Naive thymus-derived CD8-positive, alpha-beta T cell (primary cell): ENCODE measurements around the gene NDUFAF4. TPM values are rescaled to one million over a fixed set of nuclear protein-coding genes. Genes with fewer than 3 reads are reported as not detected.
"Not testable (repeated sequence)": the region's sequence is repeated elsewhere in the genome, so short reads cannot be mapped to it uniquely, and the experiment has no call there.

ENCODE experiments used
- ATAC-seq, 2 donors: fragments of 150-1000 bp; cut with Tn5 transposase in 1 of 2; sonication (Bioruptor Pico), chemical (Tn5 transposase) in 1 of 2; 1 replicate in 1 of 2; 2 replicates in 1 of 2; pipeline ENCODE4 v1.10.0; 2021; ENCODE audit warnings: mild to moderate bottlenecking in 2 of 2, moderate library complexity in 2 of 2
- POLR2A ChIA-PET: fragments of 350-600 bp; sonication (Branson Sonifier 250); formaldehyde crosslinking; loops from one replicate; lab custom pipeline; 2021; ENCODE audit warnings: antibody characterized with exemption; lab: Charles Lee
- DNase-seq, 10 donors: peaks; one replicate each; pipeline versions ENCODE4 v3.0.0 to v3.0.0-alpha.2; 2020 to 2022
- H3K27ac Mint-ChIP-seq, 10 donors: one replicate each; pipeline ENCODE4 v1.8.0; 2020 to 2022; ENCODE audit warnings: mild to moderate bottlenecking in 10 of 10, mixed read lengths in 10 of 10, moderate library complexity in 4 of 10, inconsistent platforms in 1 of 10
- H3K27me3 Mint-ChIP-seq, 5 donors: one replicate each; pipeline ENCODE4 v1.8.0; 2021 to 2022; ENCODE audit warnings: mixed read lengths in 5 of 5
- H3K36me3 Mint-ChIP-seq, 3 donors: one replicate each; pipeline ENCODE4 v1.8.0; 2020 to 2022; ENCODE audit warnings: mixed read lengths in 3 of 3, mild to moderate bottlenecking in 2 of 3, inconsistent platforms in 1 of 3
- H3K4me1 Mint-ChIP-seq, 4 donors: one replicate each; pipeline ENCODE4 v1.8.0; 2021 to 2022; ENCODE audit warnings: mixed read lengths in 4 of 4
- H3K4me3 Mint-ChIP-seq, 10 donors: one replicate each; pipeline ENCODE4 v1.8.0; 2020 to 2022; ENCODE audit warnings: mild to moderate bottlenecking in 10 of 10, mixed read lengths in 10 of 10, moderate library complexity in 6 of 10, inconsistent platforms in 1 of 10
- H3K9me3 Mint-ChIP-seq, 9 donors: one replicate each; pipeline ENCODE4 v1.8.0; 2020 to 2022; ENCODE audit warnings: mixed read lengths in 9 of 9, mild to moderate bottlenecking in 3 of 9, inconsistent platforms in 1 of 9, moderate library complexity in 1 of 9
- polyA plus RNA-seq, 3 donors: library from polyadenylated mRNA; unstranded; fragments of 300-500 nt; fragmentation: Illumina TruSeq; gene quantifications; one replicate each; pipeline ENCODE4 v1.2.3, GENCODE V29; 2021
- total RNA-seq, 8 experiments: library from RNA in 2 of 8; stranded (reverse) in 2 of 8; gene quantifications; one replicate each; pipeline ENCODE4 v1.2.3 and lab custom pipeline; 2021 to 2026

Gene NDUFAF4
- total and polyA plus RNA-seq, 5 experiments from 2014 or later, result 19.6 to 95.2 (median 70.7) TPM

DNA sequence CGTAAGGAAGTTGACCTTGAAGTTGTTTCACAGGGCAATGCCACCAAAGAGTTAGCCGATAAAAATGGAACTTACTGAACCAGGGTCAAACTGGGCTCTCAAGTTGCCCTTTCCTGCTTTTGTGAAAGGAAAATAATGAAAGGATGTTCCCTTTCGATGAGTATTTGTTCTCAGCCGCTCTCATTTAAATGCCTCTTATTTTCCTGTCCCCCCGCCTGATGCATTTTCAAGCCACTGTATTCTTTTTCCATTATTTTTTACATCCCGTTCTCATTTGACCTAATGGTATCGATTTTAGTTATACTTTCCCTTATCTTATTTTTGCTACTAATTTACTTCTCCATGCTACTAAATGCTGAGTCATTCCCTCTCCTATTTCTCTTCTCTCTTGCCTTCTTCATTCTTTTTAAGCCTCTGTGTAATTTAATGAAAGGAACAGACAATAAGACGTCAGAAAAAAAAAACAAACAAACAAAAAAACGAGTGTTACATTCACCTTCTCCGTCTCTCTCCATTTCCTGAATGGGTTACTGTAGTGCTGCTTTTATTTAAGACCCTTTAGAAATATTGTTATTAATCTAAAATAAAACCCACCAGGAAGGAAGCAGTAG is 655 bp upstream of the NDUFAF4 start:
- DNase-seq (no peak), ATAC-seq (no peak)
- POLR2A ChIA-PET, result interaction anchor here (1.0 to 4.1 kb wide), 5 partner anchors 9 to 27 kb away, joined by 3 to 44 read pairs (median 6); partner anchors contain the start of gene KLHL32
- H3K36me3 Mint-ChIP-seq, result peaks cover 0 to 21% (median 3%) of the 10 kb centered on the region in 3 donors
- H3K4me3 Mint-ChIP-seq, result peak overlapping the region; percentile 85 to 99 (median 95)
- peak overlapping the region; percentile 87 to 99 (median 95) for H3K27ac Mint-ChIP-seq
- H3K9me3 Mint-ChIP-seq, result no peaks in the 10 kb centered on the region
- peaks cover 0 to 4% (median 0%) of the 10 kb centered on the region in 5 donors for H3K27me3 Mint-ChIP-seq
- peaks cover 11 to 44% (median 31%) of the 10 kb centered on the region in 4 donors for H3K4me1 Mint-ChIP-seq

GRCh38 chr6:96889146-96889545 is 8.5 kb downstream of the NDUFAF4 start:
- no peak for ATAC-seq
- Mint-ChIP-seq H3K27ac (no peak overlapping the region), H3K9me3 (no peaks in the 10 kb centered on the region), H3K4me1 (peaks cover 5 to 11% (median 10%) of the 10 kb centered on the region in 4 donors), H3K27me3 (no peaks in the 10 kb centered on the region), H3K36me3 (peaks cover 0 to 12% (median 3%) of the 10 kb centered on the region in 3 donors), H3K4me3 (no peak overlapping the region)
- POLR2A ChIA-PET, result no interaction called here
- no peak for DNase-seq

DNA sequence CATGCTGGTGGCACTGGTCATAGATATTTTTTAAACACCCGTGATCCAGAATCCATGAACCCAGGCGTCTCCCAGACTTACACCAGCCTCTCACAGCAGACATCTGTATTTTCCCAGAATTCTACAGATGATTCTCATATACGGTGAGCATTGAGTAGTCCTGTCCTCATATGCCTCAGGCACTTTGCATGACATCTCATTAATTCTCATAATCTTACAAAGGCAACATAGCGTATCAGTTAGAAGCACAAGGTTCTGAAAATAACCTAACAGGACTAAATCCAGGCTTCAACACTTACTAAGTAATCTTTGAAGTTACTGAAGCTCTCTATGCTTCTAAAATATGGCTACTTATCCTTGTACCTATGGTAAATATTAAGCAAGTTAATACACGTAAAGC is 8.9 kb downstream of the NDUFAF4 start:
- no peak overlapping the region for H3K4me3 Mint-ChIP-seq
- peaks cover 0 to 12% (median 0%) of the 10 kb centered on the region in 3 donors for H3K36me3 Mint-ChIP-seq
- H3K4me1 Mint-ChIP-seq, result peaks cover 4 to 8% (median 7%) of the 10 kb centered on the region in 4 donors
- no peaks in the 10 kb centered on the region for H3K27me3 Mint-ChIP-seq
- H3K9me3 Mint-ChIP-seq, result no peaks in the 10 kb centered on the region
- ATAC-seq (no peak), DNase-seq (no peak)
- POLR2A ChIA-PET, result no interaction called here
- peak overlapping the region in 2 of 10 donors; percentile 1 to 24 for H3K27ac Mint-ChIP-seq

GRCh38 chr6:96886519-96886918 is 11.2 kb downstream of the NDUFAF4 start:
- DNase-seq (no peak), ATAC-seq (no peak)
- H3K9me3 Mint-ChIP-seq, result no peaks in the 10 kb centered on the region
- no peak overlapping the region for H3K4me3 Mint-ChIP-seq
- no peak overlapping the region for H3K27ac Mint-ChIP-seq
- peaks cover 0 to 9% (median 0%) of the 10 kb centered on the region in 3 donors for H3K36me3 Mint-ChIP-seq
- no peaks in the 10 kb centered on the region for H3K27me3 Mint-ChIP-seq
- H3K4me1 Mint-ChIP-seq, result peaks cover 4 to 8% (median 7%) of the 10 kb centered on the region in 4 donors
- POLR2A ChIA-PET, result no interaction called here

DNA sequence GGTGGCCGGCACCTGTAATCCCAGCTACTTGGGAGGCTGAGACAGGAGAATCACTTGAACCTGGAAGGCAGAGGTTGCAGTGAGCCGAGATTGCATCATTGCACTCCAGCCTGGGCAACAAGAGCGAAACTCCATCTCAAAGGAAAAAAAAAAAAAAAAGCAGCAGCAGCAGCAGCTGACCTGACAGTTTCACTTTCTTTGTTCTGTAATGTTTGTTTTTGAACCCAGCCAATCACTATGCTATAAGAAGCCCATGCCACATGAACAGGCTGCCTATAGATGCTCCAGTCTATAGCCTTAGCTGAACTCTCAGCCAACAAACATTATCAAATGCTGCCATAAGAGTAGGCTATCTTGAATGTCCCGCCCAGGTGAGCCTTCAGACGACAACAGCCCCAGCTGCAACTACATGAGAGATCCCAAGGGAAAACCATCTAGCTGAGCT is 12.5 kb downstream of the NDUFAF4 start:
- not testable (repeated sequence) for H3K4me1 Mint-ChIP-seq, H3K9me3 Mint-ChIP-seq, H3K27me3 Mint-ChIP-seq, H3K36me3 Mint-ChIP-seq
- POLR2A ChIA-PET, result interaction anchor here (0.6 to 0.9 kb wide), 2 partner anchors 12 to 332 kb away, joined by 3 read pairs; partner anchors contain the start of gene NDUFAF4
- Mint-ChIP-seq H3K4me3 (peak overlapping the region in 6 of 10 donors; percentile 17 to 43 (median 24)), H3K27ac (peak overlapping the region in 6 of 10 donors; percentile 4 to 79 (median 33))
- peak in 1 of 10 donors; percentile 32 for DNase-seq
- peak; percentile 81 to 84 for ATAC-seq

- no peak for ATAC-seq
- Mint-ChIP-seq H3K4me3 (no peak overlapping the region), H3K4me1 (peaks cover 0 to 6% (median 2%) of the 10 kb centered on the region in 4 donors), H3K27ac (no peak overlapping the region), H3K27me3 (no peaks in the 10 kb centered on the region), H3K9me3 (no peaks in the 10 kb centered on the region), H3K36me3 (no peaks in the 10 kb centered on the region)
- POLR2A ChIA-PET, result no interaction called here
- DNase-seq, result no peak
Measured at GRCh38 chr6:96878143-96878542, 19.5 kb downstream of the NDUFAF4 start.

DNA sequence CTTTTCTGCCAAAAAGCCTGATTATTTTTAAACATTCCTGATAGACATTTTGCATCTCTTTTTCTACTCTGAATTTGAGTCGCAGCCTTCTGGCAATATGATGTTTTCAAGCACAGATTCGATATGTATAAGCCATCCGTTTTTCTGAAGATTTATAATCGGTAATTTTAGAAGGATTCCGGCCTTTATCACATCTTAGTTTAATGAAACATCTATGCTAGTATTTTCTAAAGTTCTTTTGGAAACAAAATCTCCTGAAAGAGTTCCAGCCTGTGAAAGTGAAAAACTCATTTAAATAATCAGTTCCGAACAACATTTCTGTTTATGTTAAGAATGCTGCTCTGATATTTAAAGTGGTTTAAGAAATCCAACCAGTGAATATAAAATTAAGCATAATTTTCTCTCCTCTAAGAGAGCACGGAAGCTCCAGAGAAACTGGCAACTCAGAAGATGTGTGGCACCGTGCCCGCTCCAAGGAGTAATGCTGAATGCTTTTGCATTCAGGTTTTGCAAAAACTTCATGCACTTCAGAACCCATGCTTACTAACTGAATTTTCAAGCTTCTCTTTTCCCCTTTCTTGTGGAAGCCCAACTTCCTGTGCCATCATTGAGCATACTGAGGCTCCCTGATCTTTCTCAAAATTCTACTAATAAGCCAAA is 20.7 kb downstream of the NDUFAF4 start:
- H3K27ac Mint-ChIP-seq, result no peak overlapping the region
- peaks cover 0 to 6% (median 2%) of the 10 kb centered on the region in 4 donors for H3K4me1 Mint-ChIP-seq
- no peaks in the 10 kb centered on the region for H3K9me3 Mint-ChIP-seq
- no peak for ATAC-seq
- H3K4me3 Mint-ChIP-seq, result no peak overlapping the region
- no peak for DNase-seq
- H3K27me3 Mint-ChIP-seq, result no peaks in the 10 kb centered on the region
- POLR2A ChIA-PET, result no interaction called here
- H3K36me3 Mint-ChIP-seq, result no peaks in the 10 kb centered on the region

DNA sequence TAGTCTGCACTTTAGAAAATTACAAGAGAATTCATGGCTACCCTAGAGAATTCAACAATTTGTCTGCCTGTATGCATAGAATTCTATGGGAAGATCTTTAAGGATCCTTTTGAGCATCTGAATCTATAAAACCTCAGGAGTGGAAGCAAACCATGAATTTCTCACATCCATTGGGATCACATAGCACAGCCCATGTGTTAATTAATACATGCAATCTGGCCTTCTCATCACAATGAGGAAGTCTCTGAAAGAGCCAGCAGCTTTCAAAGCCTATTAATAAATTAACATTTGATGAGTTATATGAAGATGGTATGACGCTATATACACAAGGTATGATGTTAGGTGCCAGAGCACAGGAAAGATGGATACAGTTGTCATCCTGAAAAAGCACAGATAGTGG is 24.7 kb downstream of the NDUFAF4 start:
- Mint-ChIP-seq H3K9me3 (no peaks in the 10 kb centered on the region), H3K4me3 (no peak overlapping the region), H3K27ac (no peak overlapping the region), H3K4me1 (peaks cover 0 to 6% (median 2%) of the 10 kb centered on the region in 4 donors), H3K36me3 (no peaks in the 10 kb centered on the region), H3K27me3 (peaks cover 0 to 9% (median 6%) of the 10 kb centered on the region in 5 donors)
- ATAC-seq, result no peak
- no peak for DNase-seq
- POLR2A ChIA-PET, result no interaction called here

DNA sequence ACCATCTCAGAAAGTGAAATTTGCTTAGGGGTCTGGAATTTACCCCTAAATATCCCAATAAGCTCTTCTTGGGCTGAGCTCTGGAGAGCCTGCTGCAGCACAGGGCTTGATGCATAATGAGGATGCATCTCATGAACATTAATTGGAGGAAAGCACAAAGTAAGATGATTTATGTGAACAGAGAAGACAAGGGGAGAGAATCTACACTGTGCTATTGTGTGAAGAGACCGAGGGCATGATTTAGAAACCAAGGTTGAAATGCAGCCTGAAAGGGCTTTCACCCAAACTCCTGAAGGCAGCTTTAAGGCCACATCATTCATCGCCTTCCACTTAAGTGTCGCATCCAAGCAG is 32.7 kb downstream of the NDUFAF4 start:
- ATAC-seq (no peak), DNase-seq (no peak)
- Mint-ChIP-seq H3K27me3 (peaks cover 16 to 37% (median 32%) of the 10 kb centered on the region in 5 donors), H3K4me3 (no peak overlapping the region), H3K4me1 (no peaks in the 10 kb centered on the region), H3K9me3 (peaks cover 0 to 18% (median 0%) of the 10 kb centered on the region in 9 donors), H3K27ac (no peak overlapping the region), H3K36me3 (no peaks in the 10 kb centered on the region)
- POLR2A ChIA-PET, result no interaction called here

GRCh38 chr6:96864216-96865054 is 33.3 kb downstream of the NDUFAF4 start:
- Mint-ChIP-seq H3K27me3 (peaks cover 16 to 42% (median 38%) of the 10 kb centered on the region in 5 donors), H3K36me3 (peaks cover 0 to 2% (median 0%) of the 10 kb centered on the region in 3 donors), H3K4me3 (no peak overlapping the region), H3K9me3 (peaks cover 0 to 21% (median 0%) of the 10 kb centered on the region in 9 donors), H3K27ac (no peak overlapping the region), H3K4me1 (no peaks in the 10 kb centered on the region)
- ATAC-seq (no peak), DNase-seq (no peak)
- POLR2A ChIA-PET, result no interaction called here

DNA sequence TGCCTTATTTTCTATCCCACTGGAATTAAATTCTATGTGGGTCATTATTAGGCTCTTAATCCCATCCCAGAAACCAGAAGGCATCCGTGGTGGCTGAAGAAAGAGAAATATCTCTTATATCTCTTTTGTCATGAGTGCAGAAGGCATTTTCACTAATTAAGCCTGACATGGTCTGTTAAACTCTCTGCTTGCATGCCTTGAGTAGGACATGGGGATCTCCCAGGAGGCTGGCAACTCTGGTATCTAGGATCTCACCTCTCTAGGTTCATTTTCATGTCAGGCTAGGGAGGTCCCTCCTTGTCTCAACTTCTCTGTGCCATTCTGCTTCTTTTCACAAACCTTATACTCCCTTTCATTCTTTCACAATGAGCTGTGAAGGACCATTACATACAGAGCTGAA is 35.1 kb downstream of the NDUFAF4 start:
- Mint-ChIP-seq H3K27ac (no peak overlapping the region), H3K9me3 (peaks cover 0 to 26% (median 0%) of the 10 kb centered on the region in 9 donors), H3K27me3 (peaks cover 12 to 57% (median 37%) of the 10 kb centered on the region in 5 donors), H3K4me3 (no peak overlapping the region), H3K36me3 (peaks cover 0 to 6% (median 0%) of the 10 kb centered on the region in 3 donors), H3K4me1 (no peaks in the 10 kb centered on the region)
- POLR2A ChIA-PET, result no interaction called here
- no peak for DNase-seq
- no peak for ATAC-seq

DNA sequence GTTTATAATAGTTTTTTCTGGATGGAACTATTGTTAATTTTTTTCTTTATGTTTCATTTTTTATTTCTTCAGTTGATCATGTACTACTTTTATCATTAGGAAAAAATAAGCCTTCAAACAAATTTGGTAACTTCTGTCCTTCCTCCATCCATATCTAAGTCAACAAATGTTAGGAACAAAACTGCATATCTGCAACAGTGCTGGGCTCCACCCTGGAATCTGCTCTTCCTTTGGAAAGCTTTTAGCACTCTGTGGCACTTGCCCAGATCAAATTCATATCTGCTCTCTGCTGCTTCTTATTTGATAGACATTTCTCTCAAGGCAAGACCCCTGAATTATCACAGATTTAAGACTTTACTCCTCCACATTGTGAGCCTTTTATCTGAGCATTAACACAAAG is 36.1 kb downstream of the NDUFAF4 start:
- Mint-ChIP-seq H3K9me3 (peaks cover 0 to 26% (median 0%) of the 10 kb centered on the region in 9 donors), H3K4me3 (no peak overlapping the region), H3K27ac (no peak overlapping the region), H3K27me3 (peaks cover 12 to 67% (median 42%) of the 10 kb centered on the region in 5 donors), H3K4me1 (no peaks in the 10 kb centered on the region), H3K36me3 (peaks cover 0 to 6% (median 0%) of the 10 kb centered on the region in 3 donors)
- POLR2A ChIA-PET, result no interaction called here
- DNase-seq (no peak), ATAC-seq (no peak)
